Calu3 (cell line): Measurements from ENCODE around the gene OVCA2. TPM values are rescaled to one million over a fixed set of nuclear protein-coding genes. Genes with fewer than 3 reads are reported as not detected.
"Not testable (repeated sequence)": the region's sequence is repeated elsewhere in the genome, so short reads cannot be mapped to it uniquely, and the experiment has no call there.

Experiments used
- BruUV-seq: library from RNA; stranded (reverse); fragments of 400-500 nt; replicated peaks from 2 replicates; lab custom pipeline; 2021; lab: Mats Ljungman, UMichigan
- CTCF ChIA-PET: fragments of 300-600 bp; sonication (Branson Sonifier 250); formaldehyde crosslinking; loops from one replicate; lab custom pipeline; 2022; ENCODE audit warnings: antibody characterized with exemption; lab: Charles Lee
- DNase-seq: peaks from one replicate; pipeline ENCODE4 v3.0.0; 2022
- H3K27ac Mint-ChIP-seq: one replicate; pipeline ENCODE4 v1.8.0; 2022; ENCODE audit warnings: mixed read lengths; ENCODE audit not compliant: unreplicated experiment
- H3K27me3 Mint-ChIP-seq: one replicate; pipeline ENCODE4 v1.8.0; 2022; ENCODE audit warnings: mixed read lengths; ENCODE audit not compliant: unreplicated experiment
- H3K36me3 Mint-ChIP-seq: one replicate; pipeline ENCODE4 v1.8.0; 2022; ENCODE audit warnings: mild to moderate bottlenecking, moderate library complexity, mixed read lengths; ENCODE audit not compliant: insufficient read depth, unreplicated experiment
- H3K4me1 Mint-ChIP-seq: one replicate; pipeline ENCODE4 v1.8.0; 2022; ENCODE audit warnings: mild to moderate bottlenecking, low read depth, mixed read lengths; ENCODE audit not compliant: unreplicated experiment
- H3K4me3 Mint-ChIP-seq: one replicate; pipeline ENCODE4 v1.8.0; 2022; ENCODE audit warnings: mild to moderate bottlenecking, low read depth, moderate library complexity, mixed read lengths; ENCODE audit not compliant: unreplicated experiment
- H3K9me3 Mint-ChIP-seq: one replicate; pipeline ENCODE4 v1.8.0; 2022; ENCODE audit warnings: low read depth, mixed read lengths; ENCODE audit not compliant: unreplicated experiment
- CTCF ChIP-seq: fragments of 200-600 bp; IDR thresholded peaks from one replicate; pipeline ENCODE4 v1.8.0; 2022; ENCODE audit warnings: antibody characterized with exemption; ENCODE audit not compliant: unreplicated experiment
- intact Hi-C: fragments of 100-400 bp; cut with micrococcal nuclease; formaldehyde crosslinking; loops from one replicate; pipeline ENCODE4 v1.10.0; 2022; ENCODE audit not compliant: unreplicated experiment
- total RNA-seq: library from RNA; stranded (reverse); gene quantifications from 2 replicates; pipeline ENCODE4 v1.2.3, GENCODE V29; 2022

The OVCA2 gene
- total RNA-seq, 1 experiment from 2014 or later = 22.1 TPM

- no peak for DNase-seq
- CTCF ChIA-PET = no interaction called here
- no peak for TF ChIP-seq CTCF
- Mint-ChIP-seq H3K4me1 (no peaks in the 10 kb centered on the region), H3K27ac (no peak overlapping the region), H3K9me3 (no peaks in the 10 kb centered on the region), H3K36me3 (no peaks in the 10 kb centered on the region), H3K27me3 (no peaks in the 10 kb centered on the region), H3K4me3 (no peak overlapping the region)
- BruUV-seq = no TSS peak
- intact Hi-C loops = no loop called here
Observed at GRCh38 chr17:2008332-2009126, 33.3 kb upstream of the OVCA2 start.

- CTCF ChIA-PET = no interaction called here
- H3K4me3 Mint-ChIP-seq = no peak overlapping the region
- no TSS peak for BruUV-seq
Observed at GRCh38 chr17:2009737-2010136, 32.1 kb upstream of the OVCA2 start.

GRCh38 chr17:2011411-2012371 lies 30.1 kb upstream of the OVCA2 start:
- Mint-ChIP-seq H3K27me3 (peaks cover 29% of the 10 kb centered on the region), H3K36me3 (peaks cover 5% of the 10 kb centered on the region), H3K9me3 (no peaks in the 10 kb centered on the region), H3K4me3 (no peak overlapping the region), H3K27ac (no peak overlapping the region), H3K4me1 (no peaks in the 10 kb centered on the region)
- DNase-seq = peak; percentile 53
- CTCF ChIA-PET = interaction anchor here (1.1 kb wide), 1 partner anchor 14 kb away, joined by 4 read pairs; no protein-coding TSS in a partner anchor
- intact Hi-C loops = no loop called here
- no TSS peak for BruUV-seq
- no peak for TF ChIP-seq CTCF

More at GRCh38 chr17:2009737-2010136, 32.1 kb upstream of the OVCA2 start:
- intact Hi-C loops = no loop called here
- TF ChIP-seq CTCF = no peak
- no peak for DNase-seq
- Mint-ChIP-seq H3K27ac (no peak overlapping the region), H3K9me3 (no peaks in the 10 kb centered on the region), H3K4me1 (no peaks in the 10 kb centered on the region), H3K27me3 (peaks cover 9% of the 10 kb centered on the region), H3K36me3 (no peaks in the 10 kb centered on the region)

- H3K36me3 Mint-ChIP-seq = peaks cover 5% of the 10 kb centered on the region
- H3K4me1 Mint-ChIP-seq = no peaks in the 10 kb centered on the region
Observed at GRCh38 chr17:2012499-2012898, 29.3 kb upstream of the OVCA2 start.

GRCh38 chr17:2013220-2013993 lies 28.4 kb upstream of the OVCA2 start:
- peaks cover 46% of the 10 kb centered on the region for H3K27me3 Mint-ChIP-seq
- DNase-seq, intact Hi-C loops, H3K9me3 Mint-ChIP-seq, H3K36me3 Mint-ChIP-seq, H3K4me1 Mint-ChIP-seq, H3K4me3 Mint-ChIP-seq, BruUV-seq, H3K27ac Mint-ChIP-seq: not testable (repeated sequence)
- CTCF ChIA-PET = interaction anchor here (0.5 to 1.2 kb wide), 3 partner anchors 13 to 95 kb away, joined by 3 to 4 read pairs (median 3); no protein-coding TSS in a partner anchor

More at GRCh38 chr17:2012499-2012898, 29.3 kb upstream of the OVCA2 start:
- BruUV-seq = no TSS peak
- peaks cover 37% of the 10 kb centered on the region for H3K27me3 Mint-ChIP-seq
- CTCF ChIA-PET = interaction anchor here (1.2 kb wide), 1 partner anchor 14 kb away, joined by 3 read pairs; no protein-coding TSS in a partner anchor
- H3K9me3 Mint-ChIP-seq = no peaks in the 10 kb centered on the region
- H3K4me3 Mint-ChIP-seq = no peak overlapping the region
- no peak for TF ChIP-seq CTCF
- no peak for DNase-seq
- H3K27ac Mint-ChIP-seq = no peak overlapping the region
- intact Hi-C loops = no loop called here
